Transverse colon (tissue), 4 donors: ENCODE data around the gene FLAD1.

ENCODE experiments used
- POLR2A ChIP-seq: fragments of 450-650 bp; IDR thresholded peaks from one replicate; pipeline ENCODE4 v1.6.1; 2016; ENCODE audit warnings: antibody characterized with exemption, mild to moderate bottlenecking, moderate library complexity
- POLR2AphosphoS5 ChIP-seq, 3 donors: sonication (generic); formaldehyde crosslinking; IDR thresholded peaks; one replicate each; pipeline ENCODE4 v1.6.1; 2016; ENCODE audit warnings: antibody characterized with exemption in 3 of 3
- TF ChIP-seq, protein P1 (sequence below), 5 experiments: fragments of 200-600 bp in 3 of 5; fragments of 450-650 bp in 2 of 5; sonication (generic) in 3 of 5; IDR thresholded peaks; 1 replicate in 2 of 5; 2 replicates in 3 of 5; pipeline ENCODE4 v1.5.1; 2016 to 2017; ENCODE audit warnings: antibody characterized with exemption in 5 of 5, inconsistent platforms in 3 of 5, mild to moderate bottlenecking in 2 of 5, moderate library complexity in 1 of 5

DNA sequence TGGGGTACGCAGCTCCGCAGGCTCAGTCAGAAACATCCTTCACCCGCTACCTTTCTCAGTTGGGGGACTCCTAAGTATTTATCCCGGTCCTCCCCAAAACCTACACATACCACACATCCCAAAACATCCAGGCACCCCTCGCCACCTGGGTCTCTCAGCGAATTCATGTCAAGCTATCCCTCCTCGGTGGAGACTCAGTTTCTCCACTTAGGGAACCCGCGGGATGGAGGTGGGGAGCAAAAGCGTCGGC is 18.2 kb downstream of the FLAD1 start:
- TF ChIP-seq, protein P1, sequence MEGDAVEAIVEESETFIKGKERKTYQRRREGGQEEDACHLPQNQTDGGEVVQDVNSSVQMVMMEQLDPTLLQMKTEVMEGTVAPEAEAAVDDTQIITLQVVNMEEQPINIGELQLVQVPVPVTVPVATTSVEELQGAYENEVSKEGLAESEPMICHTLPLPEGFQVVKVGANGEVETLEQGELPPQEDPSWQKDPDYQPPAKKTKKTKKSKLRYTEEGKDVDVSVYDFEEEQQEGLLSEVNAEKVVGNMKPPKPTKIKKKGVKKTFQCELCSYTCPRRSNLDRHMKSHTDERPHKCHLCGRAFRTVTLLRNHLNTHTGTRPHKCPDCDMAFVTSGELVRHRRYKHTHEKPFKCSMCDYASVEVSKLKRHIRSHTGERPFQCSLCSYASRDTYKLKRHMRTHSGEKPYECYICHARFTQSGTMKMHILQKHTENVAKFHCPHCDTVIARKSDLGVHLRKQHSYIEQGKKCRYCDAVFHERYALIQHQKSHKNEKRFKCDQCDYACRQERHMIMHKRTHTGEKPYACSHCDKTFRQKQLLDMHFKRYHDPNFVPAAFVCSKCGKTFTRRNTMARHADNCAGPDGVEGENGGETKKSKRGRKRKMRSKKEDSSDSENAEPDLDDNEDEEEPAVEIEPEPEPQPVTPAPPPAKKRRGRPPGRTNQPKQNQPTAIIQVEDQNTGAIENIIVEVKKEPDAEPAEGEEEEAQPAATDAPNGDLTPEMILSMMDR (IDR thresholded peaks at IDR 0.05), result no peak
- TF ChIP-seq POLR2A (no peak), POLR2AphosphoS5 (IDR thresholded peaks at IDR 0.05) (no peak)
